GM10266 (cell line): ENCODE measurements around the gene FAM117A.

Experiments
- DNase-seq: peaks from one replicate; pipeline ENCODE4 v3.0.0; 2012; ENCODE audit errors: extremely low spot score
- TF ChIP-seq, protein P1 (sequence below): IDR thresholded peaks from 2 replicates; pipeline ENCODE4 v1.5.1; 2012; ENCODE audit warnings: mild to moderate bottlenecking, low read depth; ENCODE audit not compliant: control insufficient read depth, insufficient read depth; ENCODE audit errors: missing control alignments

Gene FAM117A

DNA sequence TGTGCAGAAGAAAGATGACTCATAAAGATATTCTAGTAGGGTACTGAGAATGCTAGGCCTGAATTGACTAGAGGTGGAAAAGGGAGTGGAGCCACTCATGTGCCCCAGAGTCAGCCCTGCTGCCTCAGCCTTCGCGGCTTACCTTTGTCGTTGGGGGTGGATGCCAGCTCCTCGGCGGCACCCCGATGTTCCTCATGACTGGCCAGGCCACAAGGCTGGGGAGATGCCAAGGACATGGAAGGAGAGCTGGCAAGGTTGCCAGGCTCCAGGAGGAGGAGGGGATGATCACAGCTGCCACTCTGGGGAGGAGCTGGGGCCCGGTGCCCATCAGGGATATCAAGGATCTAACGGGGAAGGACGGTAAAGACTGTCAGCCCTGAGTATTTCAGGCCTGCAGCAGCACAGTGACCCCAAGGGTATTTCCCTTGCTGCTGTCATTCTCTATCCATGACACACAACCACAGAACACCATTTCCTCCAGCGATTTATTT is 46.5 kb downstream of the FAM117A start:
- DNase-seq, result no peak
- TF ChIP-seq, protein P1, sequence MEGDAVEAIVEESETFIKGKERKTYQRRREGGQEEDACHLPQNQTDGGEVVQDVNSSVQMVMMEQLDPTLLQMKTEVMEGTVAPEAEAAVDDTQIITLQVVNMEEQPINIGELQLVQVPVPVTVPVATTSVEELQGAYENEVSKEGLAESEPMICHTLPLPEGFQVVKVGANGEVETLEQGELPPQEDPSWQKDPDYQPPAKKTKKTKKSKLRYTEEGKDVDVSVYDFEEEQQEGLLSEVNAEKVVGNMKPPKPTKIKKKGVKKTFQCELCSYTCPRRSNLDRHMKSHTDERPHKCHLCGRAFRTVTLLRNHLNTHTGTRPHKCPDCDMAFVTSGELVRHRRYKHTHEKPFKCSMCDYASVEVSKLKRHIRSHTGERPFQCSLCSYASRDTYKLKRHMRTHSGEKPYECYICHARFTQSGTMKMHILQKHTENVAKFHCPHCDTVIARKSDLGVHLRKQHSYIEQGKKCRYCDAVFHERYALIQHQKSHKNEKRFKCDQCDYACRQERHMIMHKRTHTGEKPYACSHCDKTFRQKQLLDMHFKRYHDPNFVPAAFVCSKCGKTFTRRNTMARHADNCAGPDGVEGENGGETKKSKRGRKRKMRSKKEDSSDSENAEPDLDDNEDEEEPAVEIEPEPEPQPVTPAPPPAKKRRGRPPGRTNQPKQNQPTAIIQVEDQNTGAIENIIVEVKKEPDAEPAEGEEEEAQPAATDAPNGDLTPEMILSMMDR, result no peak

DNA sequence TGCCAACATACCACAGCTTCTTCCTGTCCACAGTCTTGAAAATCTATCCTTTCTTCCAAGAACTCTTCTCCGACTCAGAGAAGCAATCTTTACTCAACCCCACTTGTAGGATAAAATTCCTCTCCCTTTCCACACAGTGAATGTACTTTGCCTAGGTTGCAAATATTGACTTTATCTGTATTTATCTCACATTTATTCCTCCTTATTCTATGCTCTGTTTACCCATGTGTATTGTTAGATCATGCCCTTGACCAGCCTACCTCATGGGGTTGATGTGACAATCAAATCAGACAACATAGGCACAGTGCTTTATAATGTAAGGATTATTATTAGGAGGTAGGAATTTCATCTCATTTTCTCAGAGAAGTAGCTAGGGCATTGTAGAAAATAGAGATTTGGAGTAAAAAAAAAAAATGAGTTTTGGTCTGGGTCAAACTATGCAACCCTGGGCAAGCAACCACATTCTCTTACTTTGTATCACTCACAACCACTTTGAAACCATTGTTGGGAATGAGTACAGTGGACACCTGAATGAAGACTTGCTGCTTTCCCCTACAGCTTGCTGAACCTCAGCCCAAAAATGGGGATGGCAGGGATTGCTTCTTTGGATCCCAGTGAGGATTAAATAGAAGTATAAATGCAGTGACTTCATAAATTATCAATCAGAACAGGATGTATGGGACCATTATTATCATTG is 47.1 kb downstream of the FAM117A start:
- TF ChIP-seq, protein P1, result no peak
- DNase-seq, result no peak

GRCh38 chr17:49715717-49716279 is 48.1 kb downstream of the FAM117A start:
- TF ChIP-seq, protein P1, result no peak
- DNase-seq, result no peak

DNA sequence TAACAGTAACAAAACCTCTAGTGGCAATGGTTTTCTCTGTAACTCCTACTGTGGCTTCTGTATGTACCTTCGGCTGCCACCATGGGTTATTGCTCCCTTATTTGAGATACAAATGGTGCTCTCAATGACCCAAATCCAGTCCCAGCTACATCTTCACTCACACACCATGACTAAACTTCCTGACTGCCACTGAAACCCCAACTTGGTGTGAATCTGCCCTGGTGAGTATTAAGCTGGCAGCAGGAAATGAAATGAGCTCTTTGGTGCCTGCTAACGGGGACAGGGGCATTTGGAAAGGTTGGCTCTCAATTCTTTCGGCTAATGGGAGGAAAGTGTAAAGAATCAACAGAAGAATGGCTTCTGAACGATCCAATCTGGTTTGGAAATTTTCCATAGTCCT is 48.7 kb downstream of the FAM117A start:
- no peak for DNase-seq
- TF ChIP-seq, protein P1, result no peak

DNA sequence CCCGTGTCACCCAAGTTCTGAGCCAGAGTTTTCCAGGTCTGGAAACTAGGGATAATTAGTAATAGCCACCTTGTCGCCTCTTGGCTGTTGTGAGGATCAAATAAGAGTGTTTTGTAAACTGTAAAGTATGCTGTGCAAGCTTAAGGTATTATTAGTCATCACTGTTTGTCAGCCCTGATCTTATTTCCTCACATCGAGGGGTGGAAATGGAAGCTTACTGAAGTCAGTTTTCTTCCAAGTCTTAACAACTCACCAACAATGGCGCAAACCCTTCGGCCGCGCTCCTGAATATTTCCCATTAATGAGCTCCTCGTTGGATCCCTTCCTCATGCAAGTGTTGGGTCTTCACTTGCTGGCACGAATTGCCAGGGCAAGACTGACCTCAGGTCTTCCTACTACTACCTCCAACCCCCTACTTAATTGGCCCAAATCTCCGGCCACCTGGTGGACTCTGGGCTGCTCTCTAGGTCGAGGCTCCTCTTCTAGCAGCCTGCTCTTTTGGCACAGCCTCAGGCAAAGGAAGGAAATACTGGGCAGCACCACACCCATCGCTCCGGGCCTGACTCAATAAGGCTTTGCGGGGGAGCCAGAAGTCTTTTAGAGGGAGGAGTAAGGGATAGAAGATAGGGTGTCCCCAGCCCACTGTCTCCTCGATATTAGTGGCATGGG is 55.3 kb downstream of the FAM117A start:
- TF ChIP-seq, protein P1, result no peak

DNA sequence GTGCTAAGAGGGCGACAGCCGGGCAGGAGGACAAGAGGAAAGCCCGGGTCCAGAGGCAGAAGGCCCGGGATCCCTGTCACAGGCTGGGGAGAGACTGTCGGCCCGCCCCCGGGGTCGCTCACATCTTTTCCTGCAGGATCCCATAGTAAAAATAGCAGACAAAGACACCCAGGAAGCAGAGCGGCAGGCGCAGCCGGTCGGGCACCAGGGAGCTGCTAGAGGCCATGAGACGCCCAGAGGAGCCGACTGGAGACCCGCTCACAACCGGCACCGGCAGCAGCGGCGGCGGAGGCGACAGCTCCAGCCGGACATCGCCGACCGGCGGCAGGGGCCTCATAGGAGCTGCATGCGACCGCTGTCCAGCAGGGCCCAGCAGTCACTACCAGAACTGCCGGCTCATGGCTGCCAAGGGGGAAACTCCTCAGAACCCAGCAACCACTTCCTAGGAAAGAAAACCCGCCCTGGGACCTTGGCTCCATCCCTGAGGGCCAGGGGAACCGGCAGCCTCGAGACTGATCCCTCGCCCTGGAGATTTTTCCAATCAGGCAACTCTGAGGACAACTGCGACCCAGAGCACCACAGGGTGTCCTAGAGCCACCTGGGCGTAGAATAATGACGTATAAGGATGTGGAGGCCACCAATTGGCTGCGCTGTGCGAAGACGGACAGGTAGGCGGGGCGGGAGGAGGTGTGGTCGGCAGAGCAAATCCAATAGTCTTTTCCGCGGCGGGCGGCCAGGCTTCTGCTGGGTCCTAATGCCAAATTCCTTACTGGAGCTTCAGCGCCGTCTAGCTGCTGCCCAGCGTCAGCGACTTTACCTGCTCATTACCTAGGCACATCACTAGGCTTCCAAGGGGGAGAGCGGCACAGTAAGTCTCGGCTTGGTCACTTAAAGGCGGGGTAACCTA is 56.1 kb downstream of the FAM117A start, which contains the start of gene SLC35B1:
SLC35B1 (minus strand) TSS at position 357 of the 907 bp plus-strand sequence; CDS start at position 226, 131 bp downstream.
- peak; percentile 95 for DNase-seq
- TF ChIP-seq, protein P1, result peak; percentile 98

More for the DNA sequence above, 55.3 kb downstream of the FAM117A start:
- no peak for DNase-seq
